Measurements from ENCODE around the gene GPR151. TPM values are rescaled to one million over a fixed set of nuclear protein-coding genes. Genes with fewer than 3 reads are reported as not detected.

The GPR151 gene
- total RNA-seq, 1 experiment from 2014 or later = not detected

DNA sequence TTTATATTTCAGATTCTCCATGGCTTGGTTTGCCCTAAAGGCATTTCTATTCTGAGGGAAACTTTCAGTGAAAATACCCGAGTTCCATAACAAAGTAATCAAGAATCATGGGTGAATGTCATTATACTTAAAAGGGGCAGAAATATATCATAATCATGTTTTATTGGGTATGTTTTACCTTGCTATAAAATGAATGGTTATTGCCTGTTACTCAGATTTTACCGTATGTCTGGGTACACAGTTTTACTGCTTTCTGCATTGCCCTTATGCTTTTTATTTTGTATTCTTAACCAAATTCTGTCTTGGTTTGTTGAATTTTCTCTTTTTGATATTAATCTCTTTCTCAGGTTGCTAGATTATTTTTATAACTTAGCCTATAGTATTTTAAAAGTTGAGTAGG lies 2.5 kb downstream of the GPR151 start:
- Histone ChIP-seq H3K27ac (ENCODE audit: low read length) (no peak overlapping the region), H3K36me3 (ENCODE audit: control insufficient read depth, insufficient read depth, low read length) (peaks cover 36% of the 10 kb centered on the region), H3K9me3 (ENCODE audit: control insufficient read depth, insufficient read depth, low read depth, low read length) (no peaks in the 10 kb centered on the region), H3K4me1 (ENCODE audit: control insufficient read depth, insufficient read depth, low read length) (no peaks in the 10 kb centered on the region), H3K4me3 (ENCODE audit: low read depth in 2 of 2, low read length in 2 of 2) (no peak overlapping the region), H3K27me3 (ENCODE audit: control insufficient read depth, insufficient read depth, low read length) (peaks cover 2% of the 10 kb centered on the region; the same call in 1 of the 2 replicates)
- ChIA-PET POLR2A (no interaction called here), CTCF (no interaction called here)
- in situ Hi-C loops (cut with HindIII; ENCODE audit: low pct_unique_long_range_greater_than_20kb, low sequenced_read_pairs) (no loop called here), intact Hi-C loops (cut with micrococcal nuclease; ENCODE audit: unreplicated experiment) (no loop called here)
- BruUV-seq (replicated peaks) = no TSS peak
- TF ChIP-seq POLR2AphosphoS5 (IDR thresholded peaks at IDR 0.05; ENCODE audit: low read depth, low read length) = no peak
- TF ChIP-seq SIN3A (IDR thresholded peaks at IDR 0.05; ENCODE audit: borderline replicate concordance, insufficient read depth, low read depth, low read length) = no peak
- no peak for TF ChIP-seq TCF7L2 (IDR thresholded peaks at IDR 0.05; ENCODE audit: low read depth, low read length)
- no peak for TF ChIP-seq CTCF (IDR thresholded peaks at IDR 0.05)
- TF ChIP-seq, protein P1, sequence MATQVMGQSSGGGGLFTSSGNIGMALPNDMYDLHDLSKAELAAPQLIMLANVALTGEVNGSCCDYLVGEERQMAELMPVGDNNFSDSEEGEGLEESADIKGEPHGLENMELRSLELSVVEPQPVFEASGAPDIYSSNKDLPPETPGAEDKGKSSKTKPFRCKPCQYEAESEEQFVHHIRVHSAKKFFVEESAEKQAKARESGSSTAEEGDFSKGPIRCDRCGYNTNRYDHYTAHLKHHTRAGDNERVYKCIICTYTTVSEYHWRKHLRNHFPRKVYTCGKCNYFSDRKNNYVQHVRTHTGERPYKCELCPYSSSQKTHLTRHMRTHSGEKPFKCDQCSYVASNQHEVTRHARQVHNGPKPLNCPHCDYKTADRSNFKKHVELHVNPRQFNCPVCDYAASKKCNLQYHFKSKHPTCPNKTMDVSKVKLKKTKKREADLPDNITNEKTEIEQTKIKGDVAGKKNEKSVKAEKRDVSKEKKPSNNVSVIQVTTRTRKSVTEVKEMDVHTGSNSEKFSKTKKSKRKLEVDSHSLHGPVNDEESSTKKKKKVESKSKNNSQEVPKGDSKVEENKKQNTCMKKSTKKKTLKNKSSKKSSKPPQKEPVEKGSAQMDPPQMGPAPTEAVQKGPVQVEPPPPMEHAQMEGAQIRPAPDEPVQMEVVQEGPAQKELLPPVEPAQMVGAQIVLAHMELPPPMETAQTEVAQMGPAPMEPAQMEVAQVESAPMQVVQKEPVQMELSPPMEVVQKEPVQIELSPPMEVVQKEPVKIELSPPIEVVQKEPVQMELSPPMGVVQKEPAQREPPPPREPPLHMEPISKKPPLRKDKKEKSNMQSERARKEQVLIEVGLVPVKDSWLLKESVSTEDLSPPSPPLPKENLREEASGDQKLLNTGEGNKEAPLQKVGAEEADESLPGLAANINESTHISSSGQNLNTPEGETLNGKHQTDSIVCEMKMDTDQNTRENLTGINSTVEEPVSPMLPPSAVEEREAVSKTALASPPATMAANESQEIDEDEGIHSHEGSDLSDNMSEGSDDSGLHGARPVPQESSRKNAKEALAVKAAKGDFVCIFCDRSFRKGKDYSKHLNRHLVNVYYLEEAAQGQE (IDR thresholded peaks at IDR 0.05; ENCODE audit: insufficient read depth in 1 of 2, low read depth in 2 of 2, low read length in 1 of 2) = no peak
- no peak for DNase-seq (ENCODE audit: low read depth, low spot score)
- ATAC-seq = no peak

DNA sequence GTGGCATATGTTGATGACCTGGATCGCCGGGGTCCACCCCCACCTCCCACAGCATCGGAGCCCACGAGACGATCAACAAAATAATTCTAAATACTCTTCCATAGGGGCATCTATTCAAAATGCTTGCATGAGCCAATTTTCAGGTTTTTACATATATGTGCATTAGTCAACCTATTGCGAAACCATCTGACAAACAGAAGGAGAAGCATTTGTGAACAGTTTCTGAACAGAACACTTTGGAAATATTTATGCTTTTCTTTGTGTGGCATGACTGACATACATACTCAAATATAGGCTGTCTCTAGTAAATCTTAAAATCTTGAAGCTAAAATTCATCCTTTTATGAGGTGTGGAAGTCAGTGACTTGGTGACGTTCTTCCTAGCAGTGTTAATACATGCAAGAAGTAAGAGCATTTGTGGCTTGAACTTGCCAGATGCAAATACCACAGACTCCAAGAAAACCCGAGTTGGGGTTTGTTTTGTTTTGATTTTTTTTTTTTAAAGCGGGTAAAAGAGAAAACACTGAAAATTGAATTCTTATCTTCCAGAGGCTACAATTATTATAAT lies 5.3 kb downstream of the GPR151 start:
- Histone ChIP-seq H3K27me3 (ENCODE audit: control insufficient read depth, insufficient read depth, low read length) (no peaks in the 10 kb centered on the region), H3K9me3 (ENCODE audit: control insufficient read depth, insufficient read depth, low read depth, low read length) (no peaks in the 10 kb centered on the region), H3K4me3 (ENCODE audit: low read depth in 2 of 2, low read length in 2 of 2) (no peak overlapping the region), H3K36me3 (ENCODE audit: control insufficient read depth, insufficient read depth, low read length) (peaks cover 61% of the 10 kb centered on the region), H3K27ac (ENCODE audit: low read length) (no peak overlapping the region), H3K4me1 (ENCODE audit: control insufficient read depth, insufficient read depth, low read length) (no peaks in the 10 kb centered on the region)
- DNase-seq (ENCODE audit: low read depth, low spot score) (no peak), ATAC-seq (no peak)
- TF ChIP-seq CTCF (IDR thresholded peaks at IDR 0.05) = no peak
- ChIA-PET POLR2A (no interaction called here), CTCF (interaction anchor here (0.6 kb wide), 1 partner anchor 9 kb away, joined by 12 read pairs; no protein-coding TSS in a partner anchor)
- in situ Hi-C loops (cut with HindIII; ENCODE audit: low pct_unique_long_range_greater_than_20kb, low sequenced_read_pairs) (no loop called here), intact Hi-C loops (cut with micrococcal nuclease; ENCODE audit: unreplicated experiment) (no loop called here)
- BruUV-seq (replicated peaks) = TSS peak; percentile 82
